ENCODE measurements around the gene GNRH2.

DNA sequence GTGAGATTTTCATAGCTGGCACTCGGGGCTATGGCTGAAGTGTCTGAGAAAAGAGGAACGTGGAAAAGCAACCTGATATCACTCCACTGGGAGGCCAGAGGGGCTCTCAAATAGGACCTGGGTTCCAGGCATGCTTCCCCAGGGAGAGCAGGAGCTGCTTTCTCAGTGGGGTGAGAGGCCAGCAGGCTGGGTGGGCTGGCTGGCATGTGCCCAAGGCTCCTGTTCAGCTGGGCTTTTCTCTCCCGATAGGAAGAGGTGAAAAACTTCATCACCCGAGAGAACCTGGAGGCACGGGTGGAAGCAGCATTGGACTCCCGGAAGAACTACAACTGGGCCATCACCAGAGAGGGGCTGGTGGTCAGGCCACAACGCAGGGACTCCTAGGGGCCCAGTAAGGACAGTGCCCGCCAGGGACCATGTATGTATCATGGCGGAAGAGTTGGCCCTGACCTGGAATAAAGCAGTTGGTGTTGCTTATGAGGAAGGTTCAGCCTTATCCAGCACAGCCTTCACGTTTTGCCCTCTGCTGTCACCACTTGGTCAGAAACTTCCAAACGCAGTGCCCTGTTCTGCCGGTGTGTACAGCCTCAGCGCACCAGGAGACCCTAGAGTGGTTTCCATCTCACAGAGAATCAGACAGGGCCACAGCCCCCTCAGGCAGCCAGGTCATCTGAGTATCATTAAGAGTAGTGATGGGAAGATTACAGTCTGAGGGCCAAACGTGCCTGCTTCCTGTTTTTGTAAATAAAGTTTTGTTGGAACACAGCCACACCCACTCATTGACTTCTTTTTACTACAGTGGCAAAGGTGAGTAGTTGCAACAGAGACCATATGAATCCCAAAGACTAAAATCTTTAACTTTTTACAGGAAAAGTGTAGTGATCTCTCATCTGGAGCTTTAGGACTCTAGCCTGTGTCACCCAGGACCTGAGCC, 4.3 kb downstream of the GNRH2 start:
- TF ChIP-seq, protein P1, sequence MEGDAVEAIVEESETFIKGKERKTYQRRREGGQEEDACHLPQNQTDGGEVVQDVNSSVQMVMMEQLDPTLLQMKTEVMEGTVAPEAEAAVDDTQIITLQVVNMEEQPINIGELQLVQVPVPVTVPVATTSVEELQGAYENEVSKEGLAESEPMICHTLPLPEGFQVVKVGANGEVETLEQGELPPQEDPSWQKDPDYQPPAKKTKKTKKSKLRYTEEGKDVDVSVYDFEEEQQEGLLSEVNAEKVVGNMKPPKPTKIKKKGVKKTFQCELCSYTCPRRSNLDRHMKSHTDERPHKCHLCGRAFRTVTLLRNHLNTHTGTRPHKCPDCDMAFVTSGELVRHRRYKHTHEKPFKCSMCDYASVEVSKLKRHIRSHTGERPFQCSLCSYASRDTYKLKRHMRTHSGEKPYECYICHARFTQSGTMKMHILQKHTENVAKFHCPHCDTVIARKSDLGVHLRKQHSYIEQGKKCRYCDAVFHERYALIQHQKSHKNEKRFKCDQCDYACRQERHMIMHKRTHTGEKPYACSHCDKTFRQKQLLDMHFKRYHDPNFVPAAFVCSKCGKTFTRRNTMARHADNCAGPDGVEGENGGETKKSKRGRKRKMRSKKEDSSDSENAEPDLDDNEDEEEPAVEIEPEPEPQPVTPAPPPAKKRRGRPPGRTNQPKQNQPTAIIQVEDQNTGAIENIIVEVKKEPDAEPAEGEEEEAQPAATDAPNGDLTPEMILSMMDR (IDR thresholded peaks at IDR 0.05; ENCODE audit: insufficient read depth, low read depth, low read length) = no peak
- TF ChIP-seq EZH2 (IDR thresholded peaks at IDR 0.05; ENCODE audit: insufficient read depth, low read length) = no peak
